Astrocyte of the hippocampus (primary cell): ENCODE data around the gene PCDH15.
"Not testable (repeated sequence)": the region's sequence is repeated elsewhere in the genome, so short reads cannot be mapped to it uniquely, and the experiment has no call there.

ENCODE experiments used
- DNase-seq: peaks from one replicate; pipeline ENCODE4 v3.0.0; 2011; ENCODE audit warnings: low read depth, low spot score

PCDH15 gene

GRCh38 chr10:54394598-54394997 is 406.4 kb downstream of the PCDH15 start:
- DNase-seq, result not testable (repeated sequence)

GRCh38 chr10:54372179-54372578 is 428.9 kb downstream of the PCDH15 start:
- no peak for DNase-seq

DNA sequence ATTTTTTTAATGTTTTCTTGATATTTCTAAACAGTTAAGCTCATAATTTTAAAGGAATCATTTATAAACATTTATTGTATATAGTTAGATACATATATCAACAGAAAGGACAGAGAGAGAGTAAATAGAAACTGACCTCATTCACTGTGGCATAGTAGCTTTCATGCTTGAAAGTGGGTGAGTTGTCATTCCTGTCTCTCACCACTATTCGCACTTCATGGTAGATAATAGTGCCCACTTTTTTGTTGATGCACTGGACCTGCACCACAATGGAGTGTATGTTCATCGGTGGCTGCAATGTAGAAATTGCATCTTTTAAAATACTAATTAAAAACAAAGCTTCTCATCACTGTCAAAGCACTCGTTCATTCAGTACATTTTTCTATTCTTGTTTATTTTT is 432.0 kb downstream of the PCDH15 start:
- no peak for DNase-seq

- DNase-seq, result no peak
Observed at GRCh38 chr10:54363390-54363789, 437.6 kb downstream of the PCDH15 start.

GRCh38 chr10:54342058-54342457 is 459.0 kb downstream of the PCDH15 start:
- DNase-seq, result no peak

DNA sequence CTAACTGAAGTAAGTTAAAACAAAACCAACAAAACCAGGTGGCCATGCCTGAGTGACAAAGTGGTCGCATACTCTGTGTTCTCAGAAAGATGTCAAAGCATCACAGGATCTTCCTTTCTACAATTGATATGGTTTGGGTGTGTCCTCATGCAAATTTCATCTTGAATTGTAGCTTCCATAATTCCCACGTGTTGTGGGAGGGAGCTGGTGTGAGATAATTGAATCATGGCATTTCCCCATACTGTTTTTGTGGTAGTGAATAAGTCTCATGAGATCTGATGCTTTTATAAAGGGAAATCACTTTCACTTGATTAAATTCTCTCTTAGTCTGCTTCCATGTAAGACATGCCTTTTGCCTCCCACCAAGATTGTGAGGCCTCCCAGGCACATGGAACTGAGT is 465.7 kb downstream of the PCDH15 start:
- DNase-seq, result no peak

DNA sequence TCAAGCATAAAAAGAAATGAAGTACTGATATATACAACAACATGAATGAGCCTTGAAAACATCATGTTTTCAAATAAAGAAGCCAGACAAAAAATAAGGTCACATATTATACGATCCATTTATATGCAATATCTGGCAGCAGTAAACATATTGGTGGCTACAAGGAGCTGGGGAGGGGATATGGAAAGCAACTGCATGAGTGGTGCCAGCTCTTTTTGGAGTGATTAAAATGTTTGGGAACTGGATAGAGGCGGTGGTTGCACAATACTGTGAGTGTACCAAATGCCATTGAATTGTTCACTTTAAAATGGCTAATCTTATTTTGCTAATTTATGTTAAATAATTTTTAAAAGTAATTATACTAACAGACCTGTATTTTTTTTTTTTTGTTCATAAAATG is 481.7 kb downstream of the PCDH15 start:
- no peak for DNase-seq

- no peak for DNase-seq
Observed at GRCh38 chr10:54318470-54318869, 482.6 kb downstream of the PCDH15 start.

- DNase-seq, result no peak
Observed at GRCh38 chr10:54314430-54314829, 486.6 kb downstream of the PCDH15 start.

GRCh38 chr10:54284526-54285193 is 516.4 kb downstream of the PCDH15 start:
- DNase-seq, result peak; percentile 40

DNA sequence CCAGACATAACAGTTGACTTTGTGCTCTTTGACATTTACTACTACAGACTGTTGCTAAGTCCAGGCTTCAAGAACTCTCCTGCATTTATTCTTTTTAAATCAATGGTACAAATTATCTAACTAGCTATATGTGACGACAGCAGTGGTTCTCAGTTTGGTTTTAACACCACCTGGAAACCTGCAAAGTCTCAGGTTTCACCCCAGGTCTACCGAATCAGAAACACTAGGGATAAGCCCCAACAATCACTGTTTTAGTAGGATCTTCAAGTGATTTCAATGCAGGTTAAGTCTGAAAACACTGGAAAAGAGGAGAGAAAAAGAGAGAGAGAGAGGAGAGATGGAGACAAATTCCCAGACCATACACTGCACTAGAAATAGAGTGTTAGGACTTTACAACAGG is 519.0 kb downstream of the PCDH15 start:
- no peak for DNase-seq

- no peak for DNase-seq
Observed at GRCh38 chr10:54266395-54266794, 534.6 kb downstream of the PCDH15 start.

GRCh38 chr10:54262726-54263125 is 538.3 kb downstream of the PCDH15 start:
- no peak for DNase-seq

- DNase-seq, result no peak
Observed at GRCh38 chr10:54259104-54259503, 541.9 kb downstream of the PCDH15 start.

- no peak for DNase-seq
Observed at GRCh38 chr10:54234832-54235231, 566.2 kb downstream of the PCDH15 start.

- no peak for DNase-seq
Observed at GRCh38 chr10:54203401-54203800, 597.6 kb downstream of the PCDH15 start.

DNA sequence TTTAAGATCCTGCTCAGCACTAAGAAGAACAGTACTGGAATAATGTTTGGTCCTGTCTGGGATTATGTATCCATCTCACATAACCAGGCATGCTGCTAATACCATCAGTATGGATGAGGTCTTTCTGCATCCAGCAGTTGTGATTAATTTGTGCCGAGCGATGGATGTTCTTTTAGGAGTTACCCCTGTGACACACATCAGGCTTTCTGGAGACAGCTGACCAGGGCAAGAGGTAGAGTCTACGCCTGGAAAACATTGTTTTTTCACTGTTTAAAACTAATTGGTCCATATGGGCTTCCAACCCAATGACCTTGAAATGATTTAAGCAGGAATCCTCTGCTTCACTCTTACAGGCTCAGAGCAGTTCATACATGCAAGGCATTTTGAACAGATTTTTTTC is 603.0 kb downstream of the PCDH15 start:
- DNase-seq, result no peak

GRCh38 chr10:54194806-54195205 is 606.2 kb downstream of the PCDH15 start:
- peak; percentile 0 for DNase-seq

GRCh38 chr10:54159924-54160323 is 641.1 kb downstream of the PCDH15 start:
- no peak for DNase-seq

- no peak for DNase-seq
Observed at GRCh38 chr10:54148508-54148907, 652.5 kb downstream of the PCDH15 start.

DNA sequence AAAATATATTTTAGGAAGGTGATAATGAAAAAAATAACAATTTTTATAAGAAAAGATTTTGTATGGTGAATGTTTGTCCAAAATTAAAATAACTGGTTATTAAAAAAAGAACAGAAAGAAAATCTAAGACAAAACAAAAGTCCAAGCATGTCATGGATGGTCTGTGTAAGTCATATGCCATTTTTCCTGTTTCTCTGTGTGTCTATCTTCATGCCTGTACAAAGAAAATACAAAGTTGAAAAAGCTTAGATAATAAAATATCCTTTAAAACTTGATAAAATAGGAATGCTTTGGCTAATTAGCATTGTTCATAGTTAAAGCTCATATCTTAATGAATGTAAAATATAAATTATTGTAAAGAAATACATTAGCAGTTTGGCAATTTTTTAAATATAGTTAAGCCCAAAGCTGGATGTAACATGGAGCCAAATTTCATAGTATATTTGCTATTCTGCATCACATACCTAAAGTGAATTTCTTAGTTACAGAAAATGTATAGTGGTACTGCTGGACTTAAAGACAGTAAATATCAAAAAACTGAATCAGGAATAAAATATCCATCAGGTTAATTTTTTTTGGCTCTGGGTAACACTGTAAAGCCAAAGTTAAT is 661.1 kb downstream of the PCDH15 start:
- no peak for DNase-seq

DNA sequence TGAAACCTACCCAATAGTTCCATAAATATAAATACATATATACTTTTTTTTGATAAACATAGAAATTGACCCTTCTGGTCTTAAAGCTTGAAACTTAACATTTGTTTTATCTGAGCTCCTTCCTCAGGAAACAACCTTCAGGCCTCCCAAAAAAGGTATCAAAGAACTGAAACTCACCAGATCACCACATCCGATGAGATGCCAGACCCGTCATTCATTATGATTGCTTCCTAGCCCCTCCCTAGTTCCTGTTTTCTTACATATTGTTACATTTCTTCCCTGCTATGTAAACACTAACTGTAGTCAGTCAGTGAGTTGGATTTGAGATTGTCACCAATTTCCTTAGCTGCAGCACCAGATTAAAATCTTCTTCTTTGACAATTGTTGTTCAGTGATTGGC is 663.6 kb downstream of the PCDH15 start:
- no peak for DNase-seq

GRCh38 chr10:54133203-54133602 is 667.8 kb downstream of the PCDH15 start:
- no peak for DNase-seq

DNA sequence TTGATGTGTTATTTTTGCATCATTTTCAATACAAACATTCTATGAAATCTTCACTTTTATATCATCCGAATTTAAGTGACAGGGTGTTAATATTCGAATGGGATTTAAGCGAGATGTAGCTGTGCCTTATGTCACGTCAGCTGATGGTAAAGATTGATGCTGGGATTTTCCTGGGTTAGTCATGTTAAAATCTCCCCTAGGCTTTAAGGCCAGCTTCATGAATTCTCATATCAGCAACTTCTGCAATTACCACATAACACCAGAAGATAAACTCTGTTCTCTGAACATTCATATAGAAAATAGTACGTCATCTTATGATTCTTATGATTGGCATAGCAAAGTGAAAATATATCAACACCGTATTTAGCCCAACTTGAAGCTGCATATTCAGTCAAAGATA is 669.2 kb downstream of the PCDH15 start:
- no peak for DNase-seq
